Vagina (tissue), 2 donors: ENCODE data around the gene CENPO. TPM values are rescaled to one million over a fixed set of nuclear protein-coding genes. Genes with fewer than 3 reads are reported as not detected.

Experiments
- DNase-seq, 2 donors: peaks; one replicate each; pipeline ENCODE4 v3.0.0-alpha.2; 2017; ENCODE audit errors: extremely low spot score in 2 of 2
- H3K27ac ChIP-seq: fragments of 200-600 bp; sonication (generic); one replicate; pipeline ENCODE4 v1.5.1; 2019
- H3K27me3 ChIP-seq: fragments of 200-600 bp; sonication (generic); one replicate; pipeline ENCODE4 v1.5.1; 2019
- H3K36me3 ChIP-seq, 2 donors: fragments of 200-600 bp; sonication (generic); one replicate each; pipeline ENCODE4 v1.5.1; 2017 to 2019
- H3K4me1 ChIP-seq: fragments of 200-600 bp; sonication (generic); one replicate; pipeline ENCODE4 v1.5.1; 2019
- H3K4me3 ChIP-seq, 2 donors: fragments of 200-600 bp; sonication (generic); 1 replicate in 1 of 2; 2 replicates in 1 of 2; pipeline ENCODE4 v1.5.1; 2016 to 2019
- H3K9me3 ChIP-seq: fragments of 200-600 bp; sonication (generic); one replicate; pipeline ENCODE4 v1.5.1; 2019
- POLR2A ChIP-seq, 2 donors: fragments of 450-650 bp; IDR thresholded peaks; one replicate each; pipeline ENCODE4 v1.6.1; 2017; ENCODE audit warnings: antibody characterized with exemption in 2 of 2, mild to moderate bottlenecking in 2 of 2, moderate library complexity in 2 of 2
- POLR2AphosphoS5 ChIP-seq, 2 donors: sonication (generic); formaldehyde crosslinking; IDR thresholded peaks; one replicate each; pipeline ENCODE4 v1.9.0; 2017; ENCODE audit warnings: antibody characterized with exemption in 2 of 2, mild to moderate bottlenecking in 2 of 2, low read depth in 1 of 2; ENCODE audit not compliant: insufficient read depth in 1 of 2
- intact Hi-C: fragments of 100-400 bp; cut with DNase I; formaldehyde crosslinking; loops from one replicate; pipeline ENCODE4 v1.15.1; 2023
- total RNA-seq: library from RNA; depleted of rRNA; stranded (reverse); fragments of >200 nt; gene quantifications from one replicate; pipeline ENCODE4 v1.2.3, GENCODE V29; 2016
- TF ChIP-seq, protein P1 (sequence below), 3 experiments: fragments of 450-650 bp in 2 of 3; fragments of 200-600 bp in 1 of 3; sonication (generic) in 1 of 3; IDR thresholded peaks; one replicate each; pipeline ENCODE4 v1.5.1; 2017 to 2019; ENCODE audit warnings: antibody characterized with exemption in 3 of 3, mild to moderate bottlenecking in 2 of 3, moderate library complexity in 2 of 3

CENPO gene
- total RNA-seq, 1 donor from 2014 or later, result 3.2 TPM

DNA sequence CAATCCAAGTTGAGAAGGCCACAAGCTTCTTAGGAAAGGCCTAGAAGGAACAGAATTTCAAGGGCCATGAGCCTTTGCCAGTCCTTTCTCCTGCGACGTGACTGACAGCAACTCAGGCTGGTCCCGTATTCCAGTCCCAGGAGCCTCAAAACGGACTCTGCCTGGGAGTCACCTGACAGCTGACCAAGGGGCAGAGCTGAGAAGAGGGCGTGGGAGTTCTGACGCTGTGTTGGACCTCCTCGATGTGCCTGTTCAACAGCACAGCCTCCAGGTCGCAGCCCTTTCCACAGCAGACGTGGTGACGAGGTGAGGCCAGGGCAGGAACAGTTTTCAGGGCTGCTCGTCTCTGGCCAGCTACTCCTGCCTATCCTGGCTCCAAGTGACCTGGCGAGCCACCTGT is 37.6 kb downstream of the CENPO start:
- intact Hi-C loops, result no loop called here
- H3K36me3 ChIP-seq, result peaks cover 0 to 15% of the 10 kb centered on the region in 2 donors
- H3K9me3 ChIP-seq, result no peaks in the 10 kb centered on the region
- peaks cover 7% of the 10 kb centered on the region for H3K4me1 ChIP-seq
- no peak overlapping the region for H3K4me3 ChIP-seq
- no peak for DNase-seq
- TF ChIP-seq POLR2A (IDR thresholded peaks at IDR 0.05) (no peak), POLR2AphosphoS5 (IDR thresholded peaks at IDR 0.05; ENCODE audit: insufficient read depth in 1 of 2, low read depth in 1 of 2) (no peak)
- TF ChIP-seq, protein P1, sequence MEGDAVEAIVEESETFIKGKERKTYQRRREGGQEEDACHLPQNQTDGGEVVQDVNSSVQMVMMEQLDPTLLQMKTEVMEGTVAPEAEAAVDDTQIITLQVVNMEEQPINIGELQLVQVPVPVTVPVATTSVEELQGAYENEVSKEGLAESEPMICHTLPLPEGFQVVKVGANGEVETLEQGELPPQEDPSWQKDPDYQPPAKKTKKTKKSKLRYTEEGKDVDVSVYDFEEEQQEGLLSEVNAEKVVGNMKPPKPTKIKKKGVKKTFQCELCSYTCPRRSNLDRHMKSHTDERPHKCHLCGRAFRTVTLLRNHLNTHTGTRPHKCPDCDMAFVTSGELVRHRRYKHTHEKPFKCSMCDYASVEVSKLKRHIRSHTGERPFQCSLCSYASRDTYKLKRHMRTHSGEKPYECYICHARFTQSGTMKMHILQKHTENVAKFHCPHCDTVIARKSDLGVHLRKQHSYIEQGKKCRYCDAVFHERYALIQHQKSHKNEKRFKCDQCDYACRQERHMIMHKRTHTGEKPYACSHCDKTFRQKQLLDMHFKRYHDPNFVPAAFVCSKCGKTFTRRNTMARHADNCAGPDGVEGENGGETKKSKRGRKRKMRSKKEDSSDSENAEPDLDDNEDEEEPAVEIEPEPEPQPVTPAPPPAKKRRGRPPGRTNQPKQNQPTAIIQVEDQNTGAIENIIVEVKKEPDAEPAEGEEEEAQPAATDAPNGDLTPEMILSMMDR (IDR thresholded peaks at IDR 0.05), result no peak
- H3K27ac ChIP-seq, result no peak overlapping the region
- H3K27me3 ChIP-seq, result no peaks in the 10 kb centered on the region

DNA sequence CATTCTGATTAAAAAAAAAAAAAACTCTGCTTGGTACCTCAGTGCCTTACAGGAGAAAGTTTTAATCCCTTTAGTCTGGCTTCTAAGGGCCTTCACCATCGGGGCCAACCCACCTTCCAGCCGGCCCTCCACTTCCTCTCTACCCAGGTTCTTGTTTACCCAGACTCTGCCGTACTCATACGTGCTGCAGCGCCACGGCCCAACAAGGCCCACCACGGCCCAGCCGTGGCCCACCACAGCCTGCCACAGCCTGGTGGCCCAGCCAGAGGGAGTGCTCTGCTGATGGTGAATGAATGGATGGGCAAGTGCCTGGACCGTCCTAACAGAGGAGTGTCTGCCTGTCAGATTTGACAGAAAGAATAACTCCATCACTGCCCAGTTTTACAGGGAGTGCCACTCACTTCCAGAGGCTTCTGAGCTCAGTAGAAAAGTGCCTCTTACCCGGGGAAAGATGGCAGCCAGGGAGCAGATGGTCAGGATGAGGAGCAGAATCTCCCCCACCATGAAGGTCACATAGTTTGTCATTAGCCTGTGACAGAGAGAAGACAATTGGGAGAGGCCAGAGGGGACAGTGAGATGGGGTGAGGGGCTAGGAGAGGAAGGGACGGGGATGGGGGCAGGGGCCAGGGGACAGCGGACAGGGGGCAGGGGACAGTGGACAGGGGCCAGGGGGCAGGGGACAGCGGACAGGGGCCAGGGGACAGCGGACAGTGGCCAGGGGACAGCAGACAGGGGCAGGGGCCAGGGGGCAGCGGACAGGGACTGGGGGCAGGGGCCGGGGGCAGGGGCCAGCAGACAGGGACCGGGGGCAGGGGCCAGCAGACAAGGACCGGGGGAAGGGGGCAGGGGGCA is 38.2 kb downstream of the CENPO start:
- H3K4me1 ChIP-seq, result peaks cover 7% of the 10 kb centered on the region
- H3K4me3 ChIP-seq, result no peak overlapping the region
- no peak overlapping the region for H3K27ac ChIP-seq
- H3K9me3 ChIP-seq, result no peaks in the 10 kb centered on the region
- intact Hi-C loops, result no loop called here
- DNase-seq, result no peak
- H3K36me3 ChIP-seq, result peaks cover 0 to 17% of the 10 kb centered on the region in 2 donors
- no peak for TF ChIP-seq POLR2A (IDR thresholded peaks at IDR 0.05)
- TF ChIP-seq, protein P1 (IDR thresholded peaks at IDR 0.05), result no peak
- no peak for TF ChIP-seq POLR2AphosphoS5 (IDR thresholded peaks at IDR 0.05; ENCODE audit: insufficient read depth in 1 of 2, low read depth in 1 of 2)
- H3K27me3 ChIP-seq, result no peaks in the 10 kb centered on the region

DNA sequence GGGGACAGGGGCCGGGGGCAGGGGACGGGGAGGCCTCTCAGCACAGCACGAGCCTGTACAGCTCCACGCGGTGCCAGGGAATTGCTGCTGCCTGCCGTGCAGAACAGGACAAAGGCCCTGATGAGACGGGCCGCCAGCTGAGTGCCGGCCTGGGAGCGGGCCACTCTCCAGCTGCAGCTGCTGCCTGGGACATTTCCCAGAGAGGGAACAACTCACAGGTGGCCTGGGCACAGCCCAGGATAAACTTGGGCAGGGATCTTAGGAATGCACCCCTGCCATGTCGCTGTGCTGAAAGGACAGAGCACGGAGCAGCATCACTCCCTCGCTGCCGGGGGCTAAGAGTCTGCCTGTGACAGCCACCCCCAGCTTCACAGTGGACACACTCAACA is 38.8 kb downstream of the CENPO start:
- peaks cover 5% of the 10 kb centered on the region for H3K4me1 ChIP-seq
- no peak overlapping the region for H3K27ac ChIP-seq
- no peaks in the 10 kb centered on the region for H3K9me3 ChIP-seq
- H3K36me3 ChIP-seq, result peaks cover 0 to 21% of the 10 kb centered on the region in 2 donors
- no peak for DNase-seq
- TF ChIP-seq POLR2A (IDR thresholded peaks at IDR 0.05), result no peak
- H3K27me3 ChIP-seq, result no peaks in the 10 kb centered on the region
- intact Hi-C loops, result no loop called here
- no peak overlapping the region for H3K4me3 ChIP-seq

DNA sequence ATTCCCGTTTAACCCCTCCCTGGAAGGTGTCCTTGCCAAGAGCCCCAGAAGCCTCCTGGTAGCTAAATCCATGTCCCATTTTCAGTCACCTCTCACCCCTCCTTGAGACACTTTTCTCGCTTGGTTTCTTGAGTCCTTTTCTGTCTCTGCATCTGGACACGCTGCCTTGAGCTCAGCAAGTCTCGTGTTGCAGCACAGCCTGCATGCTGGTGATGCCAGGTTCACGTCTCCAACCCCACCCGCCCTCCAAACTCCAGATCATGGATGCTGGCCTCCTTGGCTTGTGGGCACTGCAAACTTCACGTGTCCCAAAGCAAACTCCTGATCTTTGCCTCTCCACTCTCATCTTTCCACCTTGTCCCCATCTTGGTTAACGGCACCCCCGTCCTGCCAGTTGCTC is 39.3 kb downstream of the CENPO start:
- Histone ChIP-seq H3K27me3 (no peaks in the 10 kb centered on the region), H3K9me3 (no peaks in the 10 kb centered on the region), H3K36me3 (peaks cover under 1 to 21% of the 10 kb centered on the region in 2 donors), H3K27ac (no peak overlapping the region), H3K4me1 (peaks cover under 1% of the 10 kb centered on the region), H3K4me3 (no peak overlapping the region)
- no peak for DNase-seq
- intact Hi-C loops, result no loop called here
- TF ChIP-seq, protein P1 (IDR thresholded peaks at IDR 0.05), result no peak
- TF ChIP-seq POLR2AphosphoS5 (IDR thresholded peaks at IDR 0.05; ENCODE audit: insufficient read depth in 1 of 2, low read depth in 1 of 2) (no peak), POLR2A (IDR thresholded peaks at IDR 0.05) (no peak)

DNA sequence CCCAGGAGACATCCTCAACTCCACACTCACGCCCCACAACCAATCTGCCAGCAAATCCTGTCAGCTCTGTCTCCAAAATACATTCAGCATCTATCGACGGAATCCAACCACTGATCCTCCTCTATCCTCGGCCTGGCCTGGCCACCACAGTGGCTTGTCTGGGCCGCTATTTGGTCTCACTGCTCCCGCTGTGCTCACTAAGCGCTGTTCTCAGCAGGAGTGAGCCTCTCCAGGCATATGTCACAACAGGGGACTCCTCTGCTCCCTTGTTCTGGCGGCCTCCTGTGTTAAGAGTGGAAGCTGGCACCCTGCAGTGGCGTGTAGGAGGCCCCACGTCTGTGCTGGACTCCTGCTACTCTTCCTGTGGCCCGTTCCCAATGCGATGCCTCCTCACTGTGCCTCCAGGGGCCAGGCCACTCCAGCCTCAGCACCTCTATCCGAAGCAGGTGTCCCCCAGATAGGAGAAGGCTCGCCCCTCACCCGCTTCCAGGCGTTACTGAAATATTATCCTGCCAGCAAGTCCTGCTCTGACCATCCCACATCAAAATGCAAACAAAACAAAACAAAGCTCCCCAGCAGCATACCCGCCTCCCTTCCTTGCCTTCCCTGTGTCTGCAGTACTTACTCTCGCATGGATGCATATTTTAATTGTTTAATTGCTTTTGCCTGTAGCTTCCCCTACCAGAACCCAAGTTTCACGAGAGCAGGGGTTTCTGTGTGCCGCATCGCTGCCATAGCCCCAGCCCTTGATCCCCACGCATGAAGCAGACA is 39.9 kb downstream of the CENPO start:
- Histone ChIP-seq H3K9me3 (no peaks in the 10 kb centered on the region), H3K27me3 (no peaks in the 10 kb centered on the region), H3K27ac (no peak overlapping the region), H3K4me1 (no peaks in the 10 kb centered on the region), H3K4me3 (no peak overlapping the region), H3K36me3 (peaks cover 3 to 21% of the 10 kb centered on the region in 2 donors)
- TF ChIP-seq, protein P1 (IDR thresholded peaks at IDR 0.05), result no peak
- TF ChIP-seq POLR2A (IDR thresholded peaks at IDR 0.05) (no peak), POLR2AphosphoS5 (IDR thresholded peaks at IDR 0.05; ENCODE audit: insufficient read depth in 1 of 2, low read depth in 1 of 2) (no peak)
- no peak for DNase-seq
- intact Hi-C loops, result no loop called here
